ENCODE data around the gene PDE4D.
"Not testable (repeated sequence)": the region's sequence is repeated elsewhere in the genome, so short reads cannot be mapped to it uniquely, and the experiment has no call there.

PDE4D gene

GRCh38 chr5:59693492-59694309 lies 199.8 kb downstream of the PDE4D start:
- DNase-seq: no peak

- DNase-seq: no peak
These were observed 207.7 kb downstream of the PDE4D start for GRCh38 chr5:59685793-59686192.

GRCh38 chr5:59685191-59685530 lies 208.4 kb downstream of the PDE4D start:
- no peak for DNase-seq

GRCh38 chr5:59684388-59685190 lies 208.9 kb downstream of the PDE4D start:
- no peak for DNase-seq

GRCh38 chr5:59683311-59683710 lies 210.2 kb downstream of the PDE4D start:
- DNase-seq: no peak

GRCh38 chr5:59682542-59682941 lies 211.0 kb downstream of the PDE4D start:
- DNase-seq: no peak

- DNase-seq: no peak
These were observed 214.6 kb downstream of the PDE4D start for GRCh38 chr5:59678943-59679342.

- no peak for DNase-seq
These were observed 218.8 kb downstream of the PDE4D start for GRCh38 chr5:59674763-59675162.

GRCh38 chr5:59673438-59674058 lies 220.0 kb downstream of the PDE4D start:
- DNase-seq: peak; percentile 41

GRCh38 chr5:59666440-59667068 lies 227.0 kb downstream of the PDE4D start:
- DNase-seq: no peak

GRCh38 chr5:59665832-59666203 lies 227.7 kb downstream of the PDE4D start:
- DNase-seq: not testable (repeated sequence)

- DNase-seq: no peak
These were observed 228.3 kb downstream of the PDE4D start for GRCh38 chr5:59665086-59665831.

GRCh38 chr5:59661954-59662615 lies 231.4 kb downstream of the PDE4D start:
- DNase-seq: no peak

GRCh38 chr5:59661311-59661710 lies 232.2 kb downstream of the PDE4D start:
- DNase-seq: no peak

GRCh38 chr5:59660737-59661136 lies 232.8 kb downstream of the PDE4D start:
- peak; percentile 0 for DNase-seq

GRCh38 chr5:59656351-59657254 lies 236.9 kb downstream of the PDE4D start:
- DNase-seq: no peak

GRCh38 chr5:59655693-59656309 lies 237.7 kb downstream of the PDE4D start:
- DNase-seq: no peak

GRCh38 chr5:59654691-59655090 lies 238.8 kb downstream of the PDE4D start:
- DNase-seq: no peak

GRCh38 chr5:59652449-59652848 lies 241.1 kb downstream of the PDE4D start:
- DNase-seq: no peak
